ENCODE data around the gene LRRC58.

LRRC58 gene

DNA sequence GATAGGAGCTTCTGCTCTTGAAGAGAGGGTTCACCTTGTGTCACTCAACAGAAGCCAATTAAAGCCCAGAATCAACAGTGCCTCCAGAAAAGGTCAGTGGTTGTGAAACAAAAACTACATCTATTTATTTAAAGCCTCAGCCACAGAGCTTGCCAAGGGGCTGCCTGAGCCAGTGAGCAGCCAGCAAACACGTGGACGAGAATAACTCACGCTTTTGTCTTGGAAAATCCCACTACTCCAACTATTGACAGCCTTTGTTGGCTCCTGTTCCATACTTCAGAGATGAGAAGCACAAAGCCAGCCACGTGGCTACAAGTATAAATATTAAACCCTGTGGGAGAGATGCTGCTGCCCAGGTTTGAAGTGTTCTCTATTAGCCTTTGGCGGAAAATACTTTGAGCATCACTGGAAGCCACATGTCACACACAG is 74.4 kb downstream of the LRRC58 start:
- no peak for DNase-seq
